Measurements from ENCODE around the gene CCDC171. TPM values are rescaled to one million over a fixed set of nuclear protein-coding genes. Genes with fewer than 3 reads are reported as not detected.

Gene CCDC171
- polyA plus RNA-seq, 3 donors: 0.08 to 0.17 (median 0.10) TPM

- no peak overlapping the region for H2AFZ ChIP-seq (ENCODE audit: insufficient read depth, low read depth, low read length, poor library complexity, severe bottlenecking)
- Mint-ChIP-seq H3K36me3 (no peaks in the 10 kb centered on the region), H3K27me3 (ENCODE audit: low read depth in 3 of 3) (peaks cover 0 to 1% (median 0%) of the 10 kb centered on the region in 3 donors)
These were observed 54.0 kb downstream of the CCDC171 start for GRCh38 chr9:15606643-15607472.

GRCh38 chr9:15612962-15613361, 60.1 kb downstream of the CCDC171 start:
- TF ChIP-seq CTCF (IDR thresholded peaks at IDR 0.05): no peak
- H3K4me1 Mint-ChIP-seq: no peaks in the 10 kb centered on the region
- no peaks in the 10 kb centered on the region for H4K20me1 ChIP-seq (ENCODE audit: insufficient read depth, low read length)
- no peaks in the 10 kb centered on the region for H3K79me2 ChIP-seq (ENCODE audit: insufficient read depth, low read length)
- WGBS (ENCODE audit: insufficient coverage): 100% methylated on average over 1 of the region's 4 CpGs
- H2AFZ ChIP-seq (ENCODE audit: insufficient read depth, low read depth, low read length, poor library complexity, severe bottlenecking): no peak overlapping the region
- DNase-seq: no peak
- no peak overlapping the region for H3K4me3 ChIP-seq (replicated peaks in 1 of 3; ENCODE audit: low read depth in 2 of 3, low read length in 3 of 3)
- no peaks in the 10 kb centered on the region for H3K36me3 Mint-ChIP-seq
- H3K36me3 ChIP-seq (replicated peaks in 1 of 2; ENCODE audit: control insufficient read depth in 1 of 2, insufficient read depth in 2 of 2, low read length in 2 of 2): no peaks in the 10 kb centered on the region
- H3K4me1 ChIP-seq (ENCODE audit: control insufficient read depth in 1 of 2, insufficient read depth in 2 of 2, low read length in 2 of 2): no peaks in the 10 kb centered on the region
- no peak overlapping the region for H3K9ac ChIP-seq (ENCODE audit: insufficient read depth, low read length, poor library complexity, severe bottlenecking)
- no peak overlapping the region for H3K27ac ChIP-seq (ENCODE audit: low read depth in 1 of 2, low read length in 2 of 2)
- no peaks in the 10 kb centered on the region for H3K9me3 ChIP-seq (replicated peaks in 1 of 2; ENCODE audit: control insufficient read depth in 1 of 2, insufficient read depth in 1 of 2, low read length in 2 of 2)
- no peaks in the 10 kb centered on the region for H3K27me3 ChIP-seq (ENCODE audit: control insufficient read depth in 2 of 2, insufficient read depth in 2 of 2, low read length in 2 of 2)
- intact Hi-C loops (cut with micrococcal nuclease): loop anchor here in 1 of 2 donors (10.0 kb wide), 2 partner anchors 58 to 128 kb away; partner anchors contain the start of gene CCDC171
- H3K9me3 Mint-ChIP-seq: peaks cover 0 to 5% (median 0%) of the 10 kb centered on the region in 7 donors
- H3K27ac Mint-ChIP-seq: no peak overlapping the region
- no peaks in the 10 kb centered on the region for H3K27me3 Mint-ChIP-seq (ENCODE audit: low read depth in 3 of 3)
- no peak overlapping the region for H3K4me3 Mint-ChIP-seq
- no peak overlapping the region for H3K4me2 ChIP-seq (replicated peaks; ENCODE audit: extremely low read depth, low read length, poor library complexity, severe bottlenecking)

More at GRCh38 chr9:15606643-15607472, 54.0 kb downstream of the CCDC171 start:
- intact Hi-C loops (cut with micrococcal nuclease): loop anchor here (5.0 to 10.0 kb wide), 4 partner anchors 102 to 392 kb away; no protein-coding TSS in a partner anchor
- Histone ChIP-seq H3K27ac (ENCODE audit: low read depth in 1 of 2, low read length in 2 of 2) (no peak overlapping the region), H3K27me3 (ENCODE audit: control insufficient read depth in 2 of 2, insufficient read depth in 2 of 2, low read length in 2 of 2) (no peaks in the 10 kb centered on the region), H3K36me3 (replicated peaks in 1 of 2; ENCODE audit: control insufficient read depth in 1 of 2, insufficient read depth in 2 of 2, low read length in 2 of 2) (no peaks in the 10 kb centered on the region), H3K9ac (ENCODE audit: insufficient read depth, low read length, poor library complexity, severe bottlenecking) (no peak overlapping the region), H3K79me2 (ENCODE audit: insufficient read depth, low read length) (no peaks in the 10 kb centered on the region), H3K9me3 (replicated peaks in 1 of 2; ENCODE audit: control insufficient read depth in 1 of 2, insufficient read depth in 1 of 2, low read length in 2 of 2) (no peaks in the 10 kb centered on the region), H3K4me3 (replicated peaks in 1 of 3; ENCODE audit: low read depth in 2 of 3, low read length in 3 of 3) (no peak overlapping the region), H4K20me1 (ENCODE audit: insufficient read depth, low read length) (no peaks in the 10 kb centered on the region), H3K4me1 (ENCODE audit: control insufficient read depth in 1 of 2, insufficient read depth in 2 of 2, low read length in 2 of 2) (no peaks in the 10 kb centered on the region), H3K4me2 (replicated peaks; ENCODE audit: extremely low read depth, low read length, poor library complexity, severe bottlenecking) (no peak overlapping the region)
- Mint-ChIP-seq H3K4me3 (no peak overlapping the region), H3K4me1 (peaks cover 1% of the 10 kb centered on the region), H3K9me3 (no peaks in the 10 kb centered on the region), H3K27ac (no peak overlapping the region)
- peak; percentile 82 for TF ChIP-seq CTCF (IDR thresholded peaks at IDR 0.05)
- peak; percentile 11 to 47 (median 14) for DNase-seq
- no CpG with 5 or more reads among the region's 2 CpGs for WGBS (ENCODE audit: insufficient coverage)

Data from CD14-positive monocyte (primary cell).